Measurements from ENCODE around the gene CSNK1G1. TPM values are rescaled to one million over a fixed set of nuclear protein-coding genes. Genes with fewer than 3 reads are reported as not detected.

The CSNK1G1 gene
- polyA plus RNA-seq, 1 donor from 2014 or later = 18.9 TPM

- no peak overlapping the region for H3K27ac ChIP-seq (ENCODE audit: low read length)
- H3K9ac ChIP-seq (ENCODE audit: low read length) = no peak overlapping the region
- TF ChIP-seq TAF1 (IDR thresholded peaks at IDR 0.05; ENCODE audit: low read depth) (no peak), MXI1 (conservative IDR thresholded peaks at IDR 0.05; ENCODE audit: poor library complexity, severe bottlenecking) (no peak), SMC3 (conservative IDR thresholded peaks at IDR 0.05; ENCODE audit: poor library complexity) (no peak), EZH2 (IDR thresholded peaks at IDR 0.05; ENCODE audit: borderline replicate concordance, insufficient read depth, low read length, poor library complexity, severe bottlenecking) (no peak), CTCF (IDR thresholded peaks at IDR 0.05; ENCODE audit: poor library complexity, severe bottlenecking) (no peak), POLR2AphosphoS5 (IDR thresholded peaks at IDR 0.05) (no peak), RAD21 (conservative IDR thresholded peaks at IDR 0.05) (no peak), REST (IDR thresholded peaks at IDR 0.05; ENCODE audit: borderline replicate concordance) (no peak), EP300 (conservative IDR thresholded peaks at IDR 0.05; ENCODE audit: poor library complexity, severe bottlenecking) (no peak)
- H3F3A ChIP-seq (ENCODE audit: insufficient read depth, low read length, poor library complexity, severe bottlenecking) = no peaks in the 10 kb centered on the region
- no peaks in the 10 kb centered on the region for H3K9me3 ChIP-seq (ENCODE audit: low read length)
- H3K36me3 ChIP-seq (ENCODE audit: insufficient read depth, low read length) = peaks cover 6% of the 10 kb centered on the region
- no peaks in the 10 kb centered on the region for H4K20me1 ChIP-seq (ENCODE audit: insufficient read depth)
- no peak overlapping the region for H3K4me2 ChIP-seq (ENCODE audit: low read length)
- no peak overlapping the region for H3K4me3 ChIP-seq (ENCODE audit: low read length)
- no peaks in the 10 kb centered on the region for H3K79me2 ChIP-seq (replicated peaks; ENCODE audit: insufficient read depth, low read length)
- H3K27me3 ChIP-seq (ENCODE audit: insufficient read depth, low read depth, low read length) = no peaks in the 10 kb centered on the region
- H2AFZ ChIP-seq (ENCODE audit: low read depth, low read length) = no peak overlapping the region
- H3K9me2 ChIP-seq (ENCODE audit: insufficient read depth, low read length) = no peaks in the 10 kb centered on the region
Observed at GRCh38 chr15:64125978-64126377, 230.0 kb downstream of the CSNK1G1 start.

- no peaks in the 10 kb centered on the region for H3K79me2 ChIP-seq (replicated peaks; ENCODE audit: insufficient read depth, low read length)
- H3K27me3 ChIP-seq (ENCODE audit: insufficient read depth, low read depth, low read length) = no peaks in the 10 kb centered on the region
- H3K9me3 ChIP-seq (ENCODE audit: low read length) = no peaks in the 10 kb centered on the region
- no peak overlapping the region for H3K4me2 ChIP-seq (ENCODE audit: low read length)
- H3K27ac ChIP-seq (ENCODE audit: low read length) = no peak overlapping the region
- H3K9ac ChIP-seq (ENCODE audit: low read length) = no peak overlapping the region
- H3K36me3 ChIP-seq (ENCODE audit: insufficient read depth, low read length) = peaks cover 6% of the 10 kb centered on the region
- no peaks in the 10 kb centered on the region for H3K9me2 ChIP-seq (ENCODE audit: insufficient read depth, low read length)
- no peak overlapping the region for H2AFZ ChIP-seq (ENCODE audit: low read depth, low read length)
- no peak overlapping the region for H3K4me3 ChIP-seq (ENCODE audit: low read length)
- no peaks in the 10 kb centered on the region for H3F3A ChIP-seq (ENCODE audit: insufficient read depth, low read length, poor library complexity, severe bottlenecking)
- H4K20me1 ChIP-seq (ENCODE audit: insufficient read depth) = no peaks in the 10 kb centered on the region
- TF ChIP-seq SMC3 (conservative IDR thresholded peaks at IDR 0.05; ENCODE audit: poor library complexity) = no peak
- TF ChIP-seq CTCF (IDR thresholded peaks at IDR 0.05; ENCODE audit: poor library complexity, severe bottlenecking) = no peak
Observed at GRCh38 chr15:64122936-64123351, 233.0 kb downstream of the CSNK1G1 start.
